ENCODE data around the gene MX2. TPM values are rescaled to one million over a fixed set of nuclear protein-coding genes. Genes with fewer than 3 reads are reported as not detected.

Gene MX2
- total and polyA plus RNA-seq, 4 donors: 4.2 to 33.4 (median 9.3) TPM

DNA sequence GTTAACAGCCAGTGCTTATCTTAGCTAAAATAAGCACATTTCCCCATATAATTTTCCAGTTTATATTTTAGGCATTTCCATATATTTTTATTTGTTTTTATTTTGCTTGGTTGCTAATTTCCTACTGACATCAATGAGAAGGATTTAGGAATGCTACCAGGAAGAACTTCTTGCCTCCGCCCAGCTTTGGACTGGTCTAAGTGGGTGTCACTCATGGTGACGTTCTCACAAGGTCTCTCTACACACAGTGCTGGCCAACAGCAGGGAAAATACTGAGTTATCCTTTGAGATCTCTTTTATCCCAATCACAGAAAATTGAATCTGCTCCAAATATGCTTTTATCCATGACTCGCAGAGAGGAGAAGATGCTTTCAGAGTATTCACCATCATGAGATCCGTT lies 77.4 kb downstream of the MX2 start:
- Histone ChIP-seq H3K27me3 (ENCODE audit: control insufficient read depth in 3 of 3, insufficient read depth in 3 of 3, low read length in 2 of 3) (no peaks in the 10 kb centered on the region), H3K4me3 (no peak overlapping the region), H3K9ac (ENCODE audit: insufficient read depth in 1 of 2, low read length in 2 of 2) (no peak overlapping the region), H3K36me3 (ENCODE audit: control insufficient read depth in 4 of 4, insufficient read depth in 4 of 4, low read length in 4 of 4) (peaks cover 2 to 49% (median 10%) of the 10 kb centered on the region in 4 donors), H3K4me1 (ENCODE audit: control insufficient read depth in 5 of 5, insufficient read depth in 5 of 5, low read length in 5 of 5) (no peaks in the 10 kb centered on the region), H3K27ac (ENCODE audit: low read depth in 1 of 2, low read length in 1 of 2) (no peak overlapping the region), H3K9me3 (ENCODE audit: control insufficient read depth in 4 of 4, insufficient read depth in 3 of 4, low read length in 3 of 4) (peaks cover 0 to 4% (median 0%) of the 10 kb centered on the region in 4 donors)
- 72 to 97% methylated on average over 4 of the region's 4 CpGs for WGBS, 2 donors
- TF ChIP-seq, protein P1, sequence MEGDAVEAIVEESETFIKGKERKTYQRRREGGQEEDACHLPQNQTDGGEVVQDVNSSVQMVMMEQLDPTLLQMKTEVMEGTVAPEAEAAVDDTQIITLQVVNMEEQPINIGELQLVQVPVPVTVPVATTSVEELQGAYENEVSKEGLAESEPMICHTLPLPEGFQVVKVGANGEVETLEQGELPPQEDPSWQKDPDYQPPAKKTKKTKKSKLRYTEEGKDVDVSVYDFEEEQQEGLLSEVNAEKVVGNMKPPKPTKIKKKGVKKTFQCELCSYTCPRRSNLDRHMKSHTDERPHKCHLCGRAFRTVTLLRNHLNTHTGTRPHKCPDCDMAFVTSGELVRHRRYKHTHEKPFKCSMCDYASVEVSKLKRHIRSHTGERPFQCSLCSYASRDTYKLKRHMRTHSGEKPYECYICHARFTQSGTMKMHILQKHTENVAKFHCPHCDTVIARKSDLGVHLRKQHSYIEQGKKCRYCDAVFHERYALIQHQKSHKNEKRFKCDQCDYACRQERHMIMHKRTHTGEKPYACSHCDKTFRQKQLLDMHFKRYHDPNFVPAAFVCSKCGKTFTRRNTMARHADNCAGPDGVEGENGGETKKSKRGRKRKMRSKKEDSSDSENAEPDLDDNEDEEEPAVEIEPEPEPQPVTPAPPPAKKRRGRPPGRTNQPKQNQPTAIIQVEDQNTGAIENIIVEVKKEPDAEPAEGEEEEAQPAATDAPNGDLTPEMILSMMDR (IDR thresholded peaks at IDR 0.05; ENCODE audit: control extremely low read depth, extremely low read depth): no peak
- ATAC-seq (ENCODE audit: insufficient read depth, low FRiP score) (no peak), DNase-seq (no peak)

DNA sequence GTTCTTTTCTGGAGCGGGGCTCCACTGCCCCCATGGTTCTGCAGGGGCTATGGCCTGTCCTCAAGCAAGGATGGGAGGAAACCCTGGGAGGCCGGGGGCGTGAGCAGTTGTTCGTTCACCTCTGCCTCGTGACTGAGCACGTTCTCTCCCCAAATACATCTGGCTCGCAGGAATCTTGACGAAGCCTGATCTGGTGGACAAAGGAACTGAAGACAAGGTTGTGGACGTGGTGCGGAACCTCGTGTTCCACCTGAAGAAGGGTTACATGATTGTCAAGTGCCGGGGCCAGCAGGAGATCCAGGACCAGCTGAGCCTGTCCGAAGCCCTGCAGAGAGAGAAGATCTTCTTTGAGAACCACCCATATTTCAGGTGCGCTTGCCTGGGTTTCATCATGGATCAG lies 79.7 kb downstream of the MX2 start:
- no peaks in the 10 kb centered on the region for H3K27me3 ChIP-seq (ENCODE audit: control insufficient read depth in 3 of 3, insufficient read depth in 3 of 3, low read length in 2 of 3)
- no peaks in the 10 kb centered on the region for H3K9me3 ChIP-seq (ENCODE audit: control insufficient read depth in 4 of 4, insufficient read depth in 3 of 4, low read length in 3 of 4)
- peaks cover 0 to 54% (median 8%) of the 10 kb centered on the region in 4 donors for H3K36me3 ChIP-seq (ENCODE audit: control insufficient read depth in 4 of 4, insufficient read depth in 4 of 4, low read length in 4 of 4)
- no peak overlapping the region for H3K27ac ChIP-seq (ENCODE audit: low read depth in 1 of 2, low read length in 1 of 2)
- ATAC-seq (ENCODE audit: insufficient read depth, low FRiP score) (no peak), DNase-seq (no peak)
- TF ChIP-seq, protein P1 (IDR thresholded peaks at IDR 0.05; ENCODE audit: control extremely low read depth, extremely low read depth): no peak
- H3K9ac ChIP-seq (ENCODE audit: insufficient read depth in 1 of 2, low read length in 2 of 2): no peak overlapping the region
- H3K4me1 ChIP-seq (ENCODE audit: control insufficient read depth in 5 of 5, insufficient read depth in 5 of 5, low read length in 5 of 5): no peaks in the 10 kb centered on the region
- no peak overlapping the region for H3K4me3 ChIP-seq
- WGBS, 2 donors: 96% methylated on average over 14 of the region's 14 CpGs

DNA sequence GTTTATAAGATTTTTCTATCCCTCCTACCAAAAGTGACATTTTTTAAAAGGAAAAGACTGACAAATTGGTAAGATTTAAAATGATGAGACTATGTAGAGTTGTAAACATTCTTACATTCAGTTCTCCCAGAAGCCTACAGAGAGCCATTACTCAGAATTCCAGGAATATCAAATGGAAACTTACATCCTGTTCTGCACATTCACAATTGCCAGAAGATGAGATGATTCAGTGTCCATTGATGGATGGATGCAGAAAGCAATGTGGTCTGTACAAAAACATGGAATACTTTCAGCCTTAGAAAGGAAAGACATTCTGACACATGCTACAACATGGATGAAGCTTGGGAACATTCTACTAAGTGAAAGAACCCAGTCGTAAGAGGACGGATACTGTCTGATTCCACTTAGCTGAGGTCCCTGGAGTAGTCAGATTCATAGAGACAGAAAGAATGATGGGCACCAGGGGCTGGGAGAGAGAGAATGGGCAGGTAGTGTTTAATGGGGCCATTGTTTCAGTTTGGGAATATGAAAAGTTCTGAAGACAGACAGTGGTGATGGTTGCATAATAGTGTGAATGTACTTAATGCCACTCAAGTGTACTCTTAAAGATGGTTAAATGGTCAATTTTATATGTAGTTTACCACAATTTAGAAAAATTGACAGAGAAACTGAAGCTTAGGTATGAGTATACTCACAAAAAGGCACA lies 80.8 kb downstream of the MX2 start:
- TF ChIP-seq, protein P1 (IDR thresholded peaks at IDR 0.05; ENCODE audit: control extremely low read depth, extremely low read depth): no peak
- 95 to 99% methylated on average over 2 of the region's 2 CpGs for WGBS, 2 donors
- Histone ChIP-seq H3K36me3 (ENCODE audit: control insufficient read depth in 4 of 4, insufficient read depth in 4 of 4, low read length in 4 of 4) (peaks cover 0 to 53% (median 9%) of the 10 kb centered on the region in 4 donors), H3K4me3 (no peak overlapping the region), H3K4me1 (ENCODE audit: control insufficient read depth in 5 of 5, insufficient read depth in 5 of 5, low read length in 5 of 5) (no peaks in the 10 kb centered on the region), H3K9ac (ENCODE audit: insufficient read depth in 1 of 2, low read length in 2 of 2) (no peak overlapping the region), H3K9me3 (ENCODE audit: control insufficient read depth in 4 of 4, insufficient read depth in 3 of 4, low read length in 3 of 4) (no peaks in the 10 kb centered on the region), H3K27me3 (ENCODE audit: control insufficient read depth in 3 of 3, insufficient read depth in 3 of 3, low read length in 2 of 3) (no peaks in the 10 kb centered on the region), H3K27ac (ENCODE audit: low read depth in 1 of 2, low read length in 1 of 2) (no peak overlapping the region)
- DNase-seq: no peak
- ATAC-seq (ENCODE audit: insufficient read depth, low FRiP score): no peak

Measured in lung (tissue), 12 donors.